GM12878 (cell line): Measurements from ENCODE around the gene TTC39C. TPM values are rescaled to one million over a fixed set of nuclear protein-coding genes. Genes with fewer than 3 reads are reported as not detected.

Source experiments
- ATAC-seq: fragments of 200-7000 bp; cut with Tn5 transposase; 3 replicates; pipeline ENCODE4 v1.9.1; 2020; ENCODE audit warnings: mild to moderate bottlenecking, moderate library complexity
- BruUV-seq: library from RNA; stranded (reverse); fragments of 400-500 nt; replicated peaks from 2 replicates; lab custom pipeline; 2021; lab: Mats Ljungman, UMichigan
- CTCF ChIA-PET: fragments of 300-600 bp; sonication (Branson Sonifier 250); formaldehyde crosslinking; extraction: SDS; loops from one replicate; lab custom pipeline; 2021; ENCODE audit warnings: inconsistent platforms; lab: Yijun Ruan, JAX
- POLR2A ChIA-PET: fragments of 350-600 bp; formaldehyde crosslinking; extraction: SDS; loops from one replicate; lab custom pipeline; 2021; ENCODE audit warnings: inconsistent platforms; lab: Charles Lee
- RAD21 ChIA-PET: fragments of 300-600 bp; sonication (Branson Sonifier 250); formaldehyde crosslinking; loops from one replicate; lab custom pipeline; 2023; ENCODE audit warnings: antibody characterized with exemption; ENCODE audit not compliant: unreplicated experiment; lab: Charles Lee
- SMC1A ChIA-PET: fragments of 300-600 bp; sonication (Branson Sonifier 250); formaldehyde crosslinking; loops from one replicate; lab custom pipeline; 2023; ENCODE audit not compliant: unreplicated experiment, uncharacterized antibody; lab: Charles Lee
- DNase-seq: peaks from one replicate; pipeline ENCODE4 v3.0.0-alpha.2; 2011; ENCODE audit warnings: low read depth, low spot score
- FAIRE-seq: peaks from 3 replicates; lab custom pipeline; 2011; peaks lifted over from hg19 to GRCh38; lab: Jason Lieb, UNC
- H2AFZ ChIP-seq: 2 replicates; pipeline ENCODE4 v1.6.0; 2011; ENCODE audit warnings: low read depth, low read length, control low read depth; ENCODE audit not compliant: control insufficient read depth
- H3K27ac ChIP-seq: 2 replicates; pipeline ENCODE4 v1.5.1; 2011; ENCODE audit warnings: control low read depth; ENCODE audit not compliant: control insufficient read depth, insufficient read depth
- H3K27me3 ChIP-seq, 2 experiments: replicated peaks in 1 of 2; 2 replicates each; pipeline versions ENCODE4 v1.6.0 to v1.6.1; 2011; ENCODE audit warnings: low read length in 1 of 2; ENCODE audit not compliant: control insufficient read depth in 2 of 2, insufficient read depth in 2 of 2
- H3K36me3 ChIP-seq, 2 experiments: 2 replicates each; pipeline ENCODE4 v1.5.1; 2011; ENCODE audit warnings: low read length in 1 of 2; ENCODE audit not compliant: control insufficient read depth in 2 of 2, insufficient read depth in 2 of 2
- H3K4me1 ChIP-seq: 2 replicates; pipeline ENCODE4 v1.6.1; 2011; ENCODE audit warnings: mild to moderate bottlenecking, low read length, moderate library complexity, mixed read lengths; ENCODE audit not compliant: control insufficient read depth, insufficient read depth
- H3K4me2 ChIP-seq: 2 replicates; pipeline ENCODE4 v1.6.0; 2011; ENCODE audit warnings: control low read depth; ENCODE audit not compliant: control insufficient read depth, insufficient read depth
- H3K4me3 ChIP-seq: fragments of 200-600 bp; sonication (generic); 2 replicates; pipeline ENCODE4 v1.5.1; 2016
- H3K79me2 ChIP-seq: 2 replicates; pipeline ENCODE4 v1.6.0; 2011; ENCODE audit warnings: low read length; ENCODE audit not compliant: control insufficient read depth, insufficient read depth
- H3K9ac ChIP-seq: 2 replicates; pipeline ENCODE4 v1.8.0; 2011; ENCODE audit warnings: low read length, control low read depth, mixed read lengths; ENCODE audit not compliant: control insufficient read depth, insufficient read depth
- H3K9me3 ChIP-seq: replicated peaks from 3 replicates; pipeline ENCODE4 v1.5.1; 2011; ENCODE audit warnings: mild to moderate bottlenecking, low read length; ENCODE audit not compliant: control insufficient read depth, insufficient read depth
- H4K20me1 ChIP-seq: 2 replicates; pipeline ENCODE4 v1.6.0; 2011; ENCODE audit not compliant: control insufficient read depth, insufficient read depth
- BCL3 ChIP-seq: IDR thresholded peaks from 2 replicates; pipeline ENCODE4 v1.6.1; 2011; ENCODE audit warnings: borderline replicate concordance, low read depth, mild to moderate bottlenecking, moderate library complexity, low read length; ENCODE audit not compliant: insufficient read depth, poor library complexity, severe bottlenecking
- BRCA1 ChIP-seq: IDR thresholded peaks from 2 replicates; pipeline ENCODE4 v1.6.1; 2011; ENCODE audit warnings: low read depth, low read length, improper control_type of control experiment
- CHD1 ChIP-seq: IDR thresholded peaks from 2 replicates; pipeline ENCODE4 v1.6.1; 2012; ENCODE audit warnings: low read depth, low read length, improper control_type of control experiment
- DPF2 ChIP-seq: fragments of 450-650 bp; IDR thresholded peaks from 2 replicates; pipeline ENCODE4 v1.6.1; 2017; ENCODE audit warnings: mild to moderate bottlenecking
- ESRRA ChIP-seq: IDR thresholded peaks from 2 replicates; pipeline ENCODE4 v1.6.1; 2012; ENCODE audit warnings: mild to moderate bottlenecking, low read length, improper control_type of control experiment
- JUNB ChIP-seq: IDR thresholded peaks from 2 replicates; pipeline ENCODE4 v1.6.1; 2016; ENCODE audit warnings: antibody characterized with exemption, mild to moderate bottlenecking
- MTA2 ChIP-seq: fragments of 450-650 bp; IDR thresholded peaks from 2 replicates; pipeline ENCODE4 v1.6.1; 2016; ENCODE audit warnings: low read depth, mild to moderate bottlenecking, moderate library complexity
- NFIC ChIP-seq: IDR thresholded peaks from 2 replicates; pipeline ENCODE4 v1.6.1; 2012; ENCODE audit warnings: low read depth, mild to moderate bottlenecking, inconsistent platforms, low read length, moderate library complexity
- NR2C1 ChIP-seq: fragments of 450-650 bp; IDR thresholded peaks from 2 replicates; pipeline ENCODE4 v1.6.1; 2017; ENCODE audit warnings: antibody characterized with exemption, mild to moderate bottlenecking, moderate library complexity
- PML ChIP-seq: IDR thresholded peaks from 2 replicates; pipeline ENCODE4 v1.6.1; 2012; ENCODE audit warnings: low read length, inconsistent platforms
- RB1 ChIP-seq: fragments of 450-650 bp; formaldehyde crosslinking; IDR thresholded peaks from 2 replicates; pipeline ENCODE4 v1.6.1; 2017; ENCODE audit warnings: mild to moderate bottlenecking, borderline replicate concordance
- RCOR1 ChIP-seq: conservative IDR thresholded peaks from 2 replicates; pipeline ENCODE4 v1.6.1; 2012; ENCODE audit warnings: low read depth, low read length, improper control_type of control experiment
- RUNX3 ChIP-seq: IDR thresholded peaks from 2 replicates; pipeline ENCODE4 v1.6.1; 2012; ENCODE audit warnings: low read length, inconsistent platforms
- TCF7 ChIP-seq: IDR thresholded peaks from 2 replicates; pipeline ENCODE4 v1.6.1; 2014; ENCODE audit warnings: antibody characterized with exemption, borderline replicate concordance
- YY1 ChIP-seq: IDR thresholded peaks from 2 replicates; pipeline ENCODE4 v1.6.1; 2011; ENCODE audit warnings: low read depth, mild to moderate bottlenecking, low read length
- ZNF217 ChIP-seq: fragments of 450-650 bp; IDR thresholded peaks from 2 replicates; pipeline ENCODE4 v1.6.1; 2017; ENCODE audit warnings: antibody characterized with exemption, mild to moderate bottlenecking
- ZNF622 ChIP-seq: fragments of 450-650 bp; IDR thresholded peaks from 2 replicates; pipeline ENCODE4 v1.6.1; 2017; ENCODE audit warnings: mild to moderate bottlenecking, inconsistent platforms
- ZSCAN29 ChIP-seq: fragments of 450-650 bp; IDR thresholded peaks from 2 replicates; pipeline ENCODE4 v1.6.1; 2017; ENCODE audit warnings: mild to moderate bottlenecking, moderate library complexity
- WGBS: methylation state at CpG from one replicate; pipeline ENCODE4 v1.1.6; 2016; ENCODE audit warnings: low lambda C conversion rate; ENCODE audit not compliant: insufficient replicate concordance, insufficient coverage; ENCODE audit errors: missing lambda C conversion rate; 5-methylcytosine and 5-hydroxymethylcytosine counted together
- in situ Hi-C: fragments of 300-500 bp; cut with MboI; formaldehyde crosslinking; loops from 9 replicates; pipeline ENCODE4 v1.14.3; 2018; ENCODE audit warnings: mixed read lengths
- intact Hi-C: fragments of 100-400 bp; cut with micrococcal nuclease; formaldehyde crosslinking; loops from one replicate; pipeline ENCODE4 v1.14.2; 2022; ENCODE audit not compliant: unreplicated experiment
- polyA plus RNA-seq, 11 experiments: library from polyadenylated mRNA; depleted of rRNA in 4 of 11; unstranded in 6 of 11; stranded (reverse) in 5 of 11; fragments of >200 nt; fragmentation: Nextera tagmentation in 4 of 11; fragmentation: Illumina TruSeq in 1 of 11; extraction: Ambion mirVana in 4 of 11; extraction: Trizol in 1 of 11; gene quantifications; 1 replicate in 1 of 11; 2 replicates in 10 of 11; pipeline versions ENCODE4 v1.2.1 to v1.2.3, GENCODE V29; 2011 to 2016; ENCODE audit warnings: inconsistent platforms in 2 of 11, missing spikeins in 2 of 11, low read depth in 1 of 11
- total RNA-seq, 4 experiments: library from RNA; depleted of rRNA in 3 of 4; stranded (reverse); fragments of >200 nt in 3 of 4; fragmentation: Illumina TruSeq in 1 of 4; extraction: Trizol in 1 of 4; gene quantifications; 2 replicates each; pipeline versions ENCODE4 v1.2.1 to v1.2.3, GENCODE V29; 2013 to 2021
- TF ChIP-seq, protein P1 (sequence below), 3 experiments: IDR thresholded peaks in 2 of 3; conservative IDR thresholded peaks in 1 of 3; 2 replicates each; pipeline ENCODE4 v1.5.1; 2011; ENCODE audit warnings: low read depth in 3 of 3, low read length in 3 of 3, mild to moderate bottlenecking in 3 of 3, control low read depth in 2 of 3, moderate library complexity in 2 of 3, inconsistent platforms in 1 of 3, mixed read lengths in 1 of 3; ENCODE audit not compliant: control insufficient read depth in 2 of 3, insufficient read depth in 1 of 3; ENCODE audit errors: extremely low read depth in 1 of 3

TTC39C gene
- total and polyA plus RNA-seq, 10 of the 15 experiments (the other 5 are each of a cell fraction or from before 2014, with no cell fraction given) = 21.1 to 91.0 (median 64.8) TPM

DNA sequence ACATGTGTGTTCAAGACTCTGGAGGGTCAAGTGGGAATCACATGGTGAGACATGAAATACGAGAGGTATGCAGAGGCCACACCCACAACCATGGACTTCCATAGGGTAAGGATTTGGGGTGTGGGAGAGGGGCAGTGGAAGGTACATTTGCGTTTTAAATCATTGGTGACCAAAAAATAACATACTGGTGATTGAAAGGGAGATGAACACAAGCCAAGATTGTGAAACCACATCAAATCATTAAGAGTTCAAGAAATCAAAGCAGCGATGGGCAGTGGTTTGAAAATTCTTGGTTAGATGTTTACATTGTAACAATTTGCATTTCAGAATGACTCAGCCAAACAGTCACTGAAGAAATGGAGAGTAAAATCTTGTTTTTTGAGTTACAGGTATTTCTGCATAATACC lies 122.4 kb downstream of the TTC39C start:
- no peak overlapping the region for H3K4me2 ChIP-seq
- no peak for TF ChIP-seq ZNF622
- TF ChIP-seq TCF7 = peak; percentile 78
- TF ChIP-seq MTA2 = no peak
- TF ChIP-seq DPF2 = no peak
- TF ChIP-seq, protein P1, sequence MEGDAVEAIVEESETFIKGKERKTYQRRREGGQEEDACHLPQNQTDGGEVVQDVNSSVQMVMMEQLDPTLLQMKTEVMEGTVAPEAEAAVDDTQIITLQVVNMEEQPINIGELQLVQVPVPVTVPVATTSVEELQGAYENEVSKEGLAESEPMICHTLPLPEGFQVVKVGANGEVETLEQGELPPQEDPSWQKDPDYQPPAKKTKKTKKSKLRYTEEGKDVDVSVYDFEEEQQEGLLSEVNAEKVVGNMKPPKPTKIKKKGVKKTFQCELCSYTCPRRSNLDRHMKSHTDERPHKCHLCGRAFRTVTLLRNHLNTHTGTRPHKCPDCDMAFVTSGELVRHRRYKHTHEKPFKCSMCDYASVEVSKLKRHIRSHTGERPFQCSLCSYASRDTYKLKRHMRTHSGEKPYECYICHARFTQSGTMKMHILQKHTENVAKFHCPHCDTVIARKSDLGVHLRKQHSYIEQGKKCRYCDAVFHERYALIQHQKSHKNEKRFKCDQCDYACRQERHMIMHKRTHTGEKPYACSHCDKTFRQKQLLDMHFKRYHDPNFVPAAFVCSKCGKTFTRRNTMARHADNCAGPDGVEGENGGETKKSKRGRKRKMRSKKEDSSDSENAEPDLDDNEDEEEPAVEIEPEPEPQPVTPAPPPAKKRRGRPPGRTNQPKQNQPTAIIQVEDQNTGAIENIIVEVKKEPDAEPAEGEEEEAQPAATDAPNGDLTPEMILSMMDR (IDR thresholded peaks at IDR 0.05 in 2 of 3, conservative IDR thresholded peaks at IDR 0.05 in 1 of 3; ENCODE audit: control insufficient read depth in 2 of 3, extremely low read depth in 1 of 3, insufficient read depth in 1 of 3, low read depth in 3 of 3, low read length in 3 of 3) = no peak
- no peak for TF ChIP-seq YY1
- TF ChIP-seq RCOR1 = no peak
- 0 out of 2 replicates have a peak, but pooled peaks have one; percentile 34 for TF ChIP-seq PML
- no peak for TF ChIP-seq NR2C1
- peak; percentile 37; the same call in 1 of the 2 replicates for TF ChIP-seq NFIC
- TF ChIP-seq RB1 = no peak
- TF ChIP-seq ESRRA = no peak
- TF ChIP-seq CHD1 = no peak
- TF ChIP-seq JUNB = peak; percentile 66
- no peak for TF ChIP-seq BRCA1
- peak; percentile 88 for TF ChIP-seq RUNX3
- no peak for TF ChIP-seq ZSCAN29
- TF ChIP-seq ZNF217 = no peak
- TF ChIP-seq BCL3 = peak; percentile 54
- TF ChIP-seq, all 136 proteins: peak for 6
- no peak overlapping the region for H3K9ac ChIP-seq
- no peaks in the 10 kb centered on the region for H4K20me1 ChIP-seq
- POLR2A ChIA-PET = no interaction called here
- H3K27ac ChIP-seq = no peak overlapping the region
- intact Hi-C loops (no loop called here), in situ Hi-C loops (no loop called here)
- ATAC-seq (no peak), FAIRE-seq (no peak), DNase-seq (no peak)
- CTCF ChIA-PET = no interaction called here
- SMC1A ChIA-PET = interaction anchor here (1.3 kb wide), 1 partner anchor 40 kb away, joined by 4 read pairs; no protein-coding TSS in a partner anchor
- WGBS = 32% methylated on average over 3 of the region's 3 CpGs
- no peaks in the 10 kb centered on the region for H3K79me2 ChIP-seq
- no peak overlapping the region for H3K4me3 ChIP-seq
- H2AFZ ChIP-seq = no peak overlapping the region
- H3K27me3 ChIP-seq = peaks cover 0 to 3% of the 10 kb centered on the region in 2 experiments; a peak in 1 of 4 replicates
- no peaks in the 10 kb centered on the region for H3K9me3 ChIP-seq
- RAD21 ChIA-PET = no interaction called here
- H3K36me3 ChIP-seq = peaks cover 0 to 6% of the 10 kb centered on the region in 2 experiments; a peak in 2 of 4 replicates
- no TSS peak for BruUV-seq
- H3K4me1 ChIP-seq = peaks cover 9% of the 10 kb centered on the region
